HepG2 (cell line): ENCODE measurements around the gene LILRB5. TPM values are rescaled to one million over a fixed set of nuclear protein-coding genes. Genes with fewer than 3 reads are reported as not detected.

Experiments
- AFF4 ChIP-seq: sonication (generic); formaldehyde crosslinking; IDR thresholded peaks from 2 replicates; pipeline ENCODE4 v1.4.0; 2020; ENCODE audit warnings: missing genetic modification reagents
- ATF5 ChIP-seq: sonication (generic); formaldehyde crosslinking; IDR thresholded peaks from 2 replicates; pipeline ENCODE4 v1.4.0; 2020; ENCODE audit warnings: mild to moderate bottlenecking, low read depth, missing genetic modification reagents
- CHD2 ChIP-seq: IDR thresholded peaks from 2 replicates; pipeline ENCODE4 v1.6.1; 2011; ENCODE audit warnings: low read depth, low read length, improper control_type of control experiment
- FOXM1 ChIP-seq: sonication (generic); formaldehyde crosslinking; IDR thresholded peaks from 2 replicates; pipeline ENCODE4 v1.5.0; 2020; ENCODE audit warnings: missing genetic modification reagents
- GPBP1L1 ChIP-seq: sonication (generic); formaldehyde crosslinking; IDR thresholded peaks from 2 replicates; pipeline ENCODE4 v1.5.0; 2020; ENCODE audit warnings: mild to moderate bottlenecking, missing genetic modification reagents
- ISL2 ChIP-seq: sonication (generic); formaldehyde crosslinking; IDR thresholded peaks from 2 replicates; pipeline ENCODE4 v1.5.0; 2020; ENCODE audit warnings: missing genetic modification reagents
- RBM22 ChIP-seq: fragments of 200-400 bp; formaldehyde crosslinking; optimal IDR thresholded peaks from 2 replicates; pipeline ENCODE3; 2017; ENCODE audit warnings: mild to moderate bottlenecking, low read length, moderate library complexity
- REL ChIP-seq: sonication (generic); formaldehyde crosslinking; conservative IDR thresholded peaks from 2 replicates; pipeline ENCODE4 v1.8.0; 2022; ENCODE audit warnings: mild to moderate bottlenecking, missing genetic modification reagents, moderate library complexity
- RXRB ChIP-seq: IDR thresholded peaks from 2 replicates; pipeline ENCODE4 v1.6.1; 2016; ENCODE audit warnings: borderline replicate concordance, missing genetic modification reagents, missing compliant biosample characterization
- ZNF337 ChIP-seq: sonication (generic); formaldehyde crosslinking; IDR thresholded peaks from 2 replicates; pipeline ENCODE4 v1.5.1; 2020; ENCODE audit warnings: missing genetic modification reagents, low read depth, mild to moderate bottlenecking, borderline replicate concordance
- ZNF33B ChIP-seq: sonication (generic); formaldehyde crosslinking; IDR thresholded peaks from 2 replicates; pipeline ENCODE4 v1.5.1; 2020; ENCODE audit warnings: mild to moderate bottlenecking, missing genetic modification reagents
- ZNF644 ChIP-seq: IDR thresholded peaks from 2 replicates; pipeline ENCODE4 v1.6.1; 2016; ENCODE audit warnings: low read depth
- ZNF646 ChIP-seq: sonication (generic); formaldehyde crosslinking; IDR thresholded peaks from 2 replicates; pipeline ENCODE4 v1.9.0; 2021; ENCODE audit warnings: mild to moderate bottlenecking, missing genetic modification reagents
- ZNF674 ChIP-seq: sonication (generic); formaldehyde crosslinking; IDR thresholded peaks from 2 replicates; pipeline ENCODE4 v1.5.0; 2020; ENCODE audit warnings: low read depth, mild to moderate bottlenecking, missing genetic modification reagents
- ZNF720 ChIP-seq: sonication (generic); formaldehyde crosslinking; IDR thresholded peaks from 2 replicates; pipeline ENCODE4 v1.4.0; 2020; ENCODE audit warnings: missing genetic modification reagents
- ZNF788 ChIP-seq: sonication (generic); formaldehyde crosslinking; IDR thresholded peaks from 2 replicates; pipeline ENCODE4 v1.5.0; 2020; ENCODE audit warnings: mild to moderate bottlenecking, missing genetic modification reagents, borderline replicate concordance
- polyA plus RNA-seq, 8 experiments: library from polyadenylated mRNA; depleted of rRNA in 3 of 8; stranded (reverse) in 7 of 8; unstranded in 1 of 8; fragments of >200 nt; fragmentation: Illumina TruSeq in 4 of 8; extraction: Trizol in 4 of 8; gene quantifications; 2 replicates each; pipeline versions ENCODE4 v1.2.1 to v1.2.3, GENCODE V29; 2011 to 2016; ENCODE audit warnings: low read depth in 4 of 8, missing spikeins in 1 of 8, mixed read lengths in 1 of 8; ENCODE audit not compliant: insufficient read depth in 1 of 8
- total RNA-seq, 5 experiments: library from RNA; depleted of rRNA; stranded (reverse); fragments of >200 nt; fragmentation: Illumina TruSeq; extraction: Trizol; gene quantifications; 2 replicates each; pipeline ENCODE4 v1.2.3, GENCODE V29; 2016; ENCODE audit warnings: low read depth in 1 of 5

The LILRB5 gene
- total and polyA plus RNA-seq, 2 of the 13 experiments (the other 11 are each of a cell fraction or from before 2014, with no cell fraction given) = not detected

- TF ChIP-seq ZNF646 (CRISPR knock-in tag) (no peak), RXRB (CRISPR knock-in tag) (peak; percentile 93), ZNF674 (CRISPR knock-in tag) (no peak), ZNF720 (CRISPR knock-in tag) (no peak), ZNF788 (CRISPR knock-in tag) (peak; percentile 78; the same call in 1 of the 2 replicates), REL (0 out of 2 replicates have a peak, but pooled peaks have one; percentile 58), ZNF644 (no peak), ZNF33B (CRISPR knock-in tag) (no peak), AFF4 (CRISPR knock-in tag) (no peak), ZNF337 (CRISPR knock-in tag) (no peak), ATF5 (CRISPR knock-in tag) (no peak), GPBP1L1 (CRISPR knock-in tag) (no peak), FOXM1 (no peak), ISL2 (CRISPR knock-in tag) (peak; percentile 65), CHD2 (no peak), RBM22 (no peak)
Measured at GRCh38 chr19:54209811-54210494, 47.1 kb downstream of the LILRB5 start (continued).
